GM10266 (cell line): ENCODE data around the gene AP3S1.
"Not testable (repeated sequence)": the region's sequence is repeated elsewhere in the genome, so short reads cannot be mapped to it uniquely, and the experiment has no call there.

Experiments used
- DNase-seq: peaks from one replicate; pipeline ENCODE4 v3.0.0; 2012; ENCODE audit errors: extremely low spot score
- TF ChIP-seq, protein P1 (sequence below): IDR thresholded peaks from 2 replicates; pipeline ENCODE4 v1.5.1; 2012; ENCODE audit warnings: mild to moderate bottlenecking, low read depth; ENCODE audit not compliant: control insufficient read depth, insufficient read depth; ENCODE audit errors: missing control alignments

Gene AP3S1

GRCh38 chr5:115892021-115892420, 50.3 kb downstream of the AP3S1 start:
- TF ChIP-seq, protein P1, sequence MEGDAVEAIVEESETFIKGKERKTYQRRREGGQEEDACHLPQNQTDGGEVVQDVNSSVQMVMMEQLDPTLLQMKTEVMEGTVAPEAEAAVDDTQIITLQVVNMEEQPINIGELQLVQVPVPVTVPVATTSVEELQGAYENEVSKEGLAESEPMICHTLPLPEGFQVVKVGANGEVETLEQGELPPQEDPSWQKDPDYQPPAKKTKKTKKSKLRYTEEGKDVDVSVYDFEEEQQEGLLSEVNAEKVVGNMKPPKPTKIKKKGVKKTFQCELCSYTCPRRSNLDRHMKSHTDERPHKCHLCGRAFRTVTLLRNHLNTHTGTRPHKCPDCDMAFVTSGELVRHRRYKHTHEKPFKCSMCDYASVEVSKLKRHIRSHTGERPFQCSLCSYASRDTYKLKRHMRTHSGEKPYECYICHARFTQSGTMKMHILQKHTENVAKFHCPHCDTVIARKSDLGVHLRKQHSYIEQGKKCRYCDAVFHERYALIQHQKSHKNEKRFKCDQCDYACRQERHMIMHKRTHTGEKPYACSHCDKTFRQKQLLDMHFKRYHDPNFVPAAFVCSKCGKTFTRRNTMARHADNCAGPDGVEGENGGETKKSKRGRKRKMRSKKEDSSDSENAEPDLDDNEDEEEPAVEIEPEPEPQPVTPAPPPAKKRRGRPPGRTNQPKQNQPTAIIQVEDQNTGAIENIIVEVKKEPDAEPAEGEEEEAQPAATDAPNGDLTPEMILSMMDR, result no peak
- DNase-seq, result no peak

- TF ChIP-seq, protein P1, result no peak
- DNase-seq, result no peak
These were observed 52.6 kb downstream of the AP3S1 start for GRCh38 chr5:115894342-115894741.

- no peak for DNase-seq
- TF ChIP-seq, protein P1, result no peak
These were observed 54.1 kb downstream of the AP3S1 start for GRCh38 chr5:115895821-115896220.

DNA sequence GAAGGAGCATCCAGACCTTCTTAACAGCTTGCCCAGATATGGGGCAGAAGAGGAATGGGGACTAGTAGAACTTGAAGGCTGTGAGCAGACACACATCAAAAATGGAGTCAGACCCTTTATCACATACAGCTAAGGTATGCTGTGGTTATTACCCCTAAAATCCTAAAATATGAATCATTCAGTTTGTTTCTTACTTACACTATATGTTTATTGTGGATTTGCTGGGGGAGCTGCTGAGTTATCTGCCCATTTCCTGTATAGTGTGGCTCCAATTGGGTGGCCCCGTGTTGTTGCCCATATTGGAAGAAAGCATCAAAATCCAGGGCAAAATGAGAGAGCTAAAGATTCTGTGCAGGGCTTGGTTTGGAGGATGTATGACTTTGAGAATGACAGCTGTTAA, 56.9 kb downstream of the AP3S1 start:
- TF ChIP-seq, protein P1, result no peak
- DNase-seq, result no peak

DNA sequence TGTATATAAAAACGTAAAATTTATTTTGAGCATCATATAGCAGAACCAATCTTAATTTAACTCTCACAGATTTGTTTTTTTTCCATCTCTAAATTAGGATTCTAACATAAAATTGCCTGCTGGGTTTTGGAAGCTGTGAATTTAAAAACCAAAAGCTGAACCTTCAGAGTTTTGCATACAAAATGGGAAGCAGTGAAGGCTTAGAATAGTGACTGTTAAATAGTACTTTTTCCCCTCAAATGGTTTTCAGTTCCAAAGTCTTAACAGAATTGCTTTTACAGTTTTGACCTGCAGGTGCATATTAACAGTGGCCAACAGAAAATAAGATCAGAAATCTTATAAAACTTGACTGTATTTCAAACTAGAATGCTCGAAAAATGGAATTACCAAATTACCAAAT, 65.4 kb downstream of the AP3S1 start:
- TF ChIP-seq, protein P1, result no peak
- no peak for DNase-seq

GRCh38 chr5:115913623-115914400, 72.1 kb downstream of the AP3S1 start:
- not testable (repeated sequence) for DNase-seq

DNA sequence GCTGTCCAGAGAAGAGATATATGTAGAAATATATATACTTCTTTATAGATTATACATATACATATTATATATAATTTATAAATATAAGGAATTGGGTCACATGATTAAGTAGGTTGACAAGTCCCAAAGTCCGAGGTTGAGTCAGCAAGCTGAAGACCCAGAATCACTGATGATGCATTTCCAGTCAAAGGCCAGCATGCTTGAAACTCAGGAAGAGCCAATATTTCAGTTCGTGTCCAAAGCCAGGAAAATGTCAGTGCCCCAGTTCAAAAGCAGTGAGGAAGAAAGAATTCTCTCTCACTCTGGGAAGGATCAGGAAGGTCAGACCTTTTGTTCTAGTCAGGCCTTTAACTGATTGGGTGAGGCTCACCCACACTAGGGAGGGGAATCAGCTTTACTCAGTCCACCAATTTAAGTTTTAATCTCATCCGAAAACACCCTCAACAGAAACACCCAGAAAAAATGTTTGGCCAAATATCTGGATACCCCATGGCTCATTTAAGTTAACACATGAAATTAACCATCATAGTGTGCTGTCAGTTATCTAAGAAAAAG, 78.5 kb downstream of the AP3S1 start:
- TF ChIP-seq, protein P1, result no peak
- no peak for DNase-seq

DNA sequence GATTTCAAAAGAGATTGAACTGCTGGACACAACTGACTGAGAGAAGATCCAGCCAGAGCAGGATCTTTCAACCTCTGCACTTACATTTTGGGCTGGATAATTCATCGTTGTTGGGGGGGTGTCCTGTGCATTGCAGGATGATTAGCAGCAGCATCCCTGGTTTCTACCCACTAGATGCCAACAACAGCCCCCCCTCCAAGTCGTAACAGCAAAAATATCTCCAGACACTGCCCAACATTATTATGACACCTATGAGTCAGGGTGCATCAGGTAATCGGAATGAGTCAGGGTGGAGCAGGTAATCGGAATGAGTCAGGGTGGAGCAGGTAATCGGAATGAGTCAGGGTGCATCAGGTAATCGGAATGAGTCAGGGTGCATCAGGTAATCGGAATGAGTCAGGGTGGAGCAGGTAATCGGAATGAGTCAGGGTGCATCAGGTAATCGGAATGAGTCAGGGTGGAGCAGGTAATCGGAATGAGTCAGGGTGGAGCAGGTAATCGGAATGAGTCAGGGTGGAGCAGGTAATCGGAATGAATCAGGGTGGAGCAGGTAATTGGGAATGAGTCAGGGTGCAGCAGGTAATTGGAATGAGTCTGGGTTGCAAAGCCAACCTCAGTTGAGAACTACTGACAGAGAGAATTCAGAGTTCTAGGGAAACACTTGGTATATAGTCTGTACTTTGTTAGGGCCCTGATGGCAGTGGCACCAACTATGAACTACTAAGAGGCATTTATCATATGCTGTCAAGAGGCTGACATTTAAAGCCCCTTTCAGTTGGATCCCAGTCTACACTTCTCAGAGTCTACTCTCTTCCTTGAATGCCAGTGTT, 87.1 kb downstream of the AP3S1 start:
- DNase-seq, result not testable (repeated sequence)

DNA sequence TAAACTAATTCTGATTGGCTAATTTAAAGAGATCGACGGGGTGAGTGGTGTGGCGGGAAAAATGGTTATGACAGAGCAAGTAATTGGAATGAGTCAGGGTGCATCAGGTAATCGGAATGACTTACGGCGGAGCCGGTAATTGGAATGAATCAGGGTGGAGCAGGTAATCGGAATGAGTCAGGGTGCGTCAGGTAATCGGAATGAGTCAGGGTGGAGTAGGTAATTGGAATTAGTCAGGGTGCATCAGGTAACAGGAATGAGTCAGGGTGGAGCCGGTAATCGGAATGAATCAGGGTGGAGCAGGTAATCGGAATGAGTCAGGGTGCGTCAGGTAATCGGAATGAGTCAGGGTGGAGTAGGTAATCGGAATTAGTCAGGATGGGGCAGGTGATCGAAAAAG, 88.4 kb downstream of the AP3S1 start:
- not testable (repeated sequence) for DNase-seq
